ENCODE results near the gene MAPK10. TPM values are rescaled to one million over a fixed set of nuclear protein-coding genes. Genes with fewer than 3 reads are reported as not detected.
"Not testable (repeated sequence)": the region's sequence is repeated elsewhere in the genome, so short reads cannot be mapped to it uniquely, and the experiment has no call there.

MAPK10 gene
- total RNA-seq, 4 donors from 2014 or later, result 1.7 to 8.6 (median 4.4) TPM

- no peaks in the 10 kb centered on the region for H3K27me3 ChIP-seq
- intact Hi-C loops (cut with DNase I), result no loop called here
- no peaks in the 10 kb centered on the region for H3K36me3 ChIP-seq
- 58 to 75% methylated on average over 2 of the region's 2 CpGs for WGBS, 2 donors
- H3K4me1 ChIP-seq, result no peaks in the 10 kb centered on the region
- TF ChIP-seq POLR2A (IDR thresholded peaks at IDR 0.05), result no peak
- TF ChIP-seq CTCF (IDR thresholded peaks at IDR 0.05), result no peak
- H3K4me3 ChIP-seq, result no peak overlapping the region
- DNase-seq, result no peak
- H3K9me3 ChIP-seq, result no peaks in the 10 kb centered on the region
- no peak overlapping the region for H3K27ac ChIP-seq
Measured at GRCh38 chr4:86089781-86090323, 270.0 kb downstream of the MAPK10 start.

GRCh38 chr4:86089053-86089452 lies 270.8 kb downstream of the MAPK10 start:
- TF ChIP-seq CTCF (IDR thresholded peaks at IDR 0.05) (no peak), POLR2A (IDR thresholded peaks at IDR 0.05) (no peak)
- Histone ChIP-seq H3K27me3 (no peaks in the 10 kb centered on the region), H3K36me3 (no peaks in the 10 kb centered on the region), H3K9me3 (no peaks in the 10 kb centered on the region), H3K4me1 (no peaks in the 10 kb centered on the region), H3K4me3 (no peak overlapping the region), H3K27ac (no peak overlapping the region)
- intact Hi-C loops (cut with DNase I), result no loop called here
- DNase-seq, result no peak
- WGBS, 2 donors, result 83 to 95% methylated on average over 1 of the region's 1 CpG

- H3K4me3 ChIP-seq; DNase-seq; H3K9me3 ChIP-seq; H3K36me3 ChIP-seq; intact Hi-C loops (cut with DNase I); H3K27ac ChIP-seq; H3K4me1 ChIP-seq; H3K27me3 ChIP-seq: not testable (repeated sequence)
- 100% methylated on average over 3 of the region's 15 CpGs; no CpG with 5 or more reads in 1 of the 2 donors for WGBS, 2 donors
Measured at GRCh38 chr4:86075796-86076195, 284.1 kb downstream of the MAPK10 start.

GRCh38 chr4:86060341-86060740 lies 299.5 kb downstream of the MAPK10 start:
- intact Hi-C loops (cut with DNase I), result no loop called here
- WGBS, 2 donors, result 93 to 94% methylated on average over 1 of the region's 1 CpG
- Histone ChIP-seq H3K27me3 (no peaks in the 10 kb centered on the region), H3K9me3 (no peaks in the 10 kb centered on the region), H3K4me1 (peaks cover 0 to 9% (median 0%) of the 10 kb centered on the region in 3 donors), H3K36me3 (no peaks in the 10 kb centered on the region), H3K27ac (no peak overlapping the region), H3K4me3 (no peak overlapping the region)
- no peak for TF ChIP-seq POLR2A (IDR thresholded peaks at IDR 0.05)
- TF ChIP-seq CTCF (IDR thresholded peaks at IDR 0.05), result no peak
- DNase-seq, result no peak

GRCh38 chr4:86058621-86059020 lies 301.2 kb downstream of the MAPK10 start:
- Histone ChIP-seq H3K9me3 (no peaks in the 10 kb centered on the region), H3K4me1 (peaks cover 0 to 9% (median 0%) of the 10 kb centered on the region in 3 donors), H3K27ac (no peak overlapping the region), H3K27me3 (no peaks in the 10 kb centered on the region), H3K36me3 (no peaks in the 10 kb centered on the region), H3K4me3 (no peak overlapping the region)
- no peak for DNase-seq
- no peak for TF ChIP-seq CTCF (IDR thresholded peaks at IDR 0.05)
- no peak for TF ChIP-seq POLR2A (IDR thresholded peaks at IDR 0.05)
- intact Hi-C loops (cut with DNase I), result no loop called here

- Histone ChIP-seq H3K36me3 (no peaks in the 10 kb centered on the region), H3K27ac (no peak overlapping the region), H3K4me3 (no peak overlapping the region), H3K27me3 (no peaks in the 10 kb centered on the region), H3K9me3 (no peaks in the 10 kb centered on the region), H3K4me1 (peaks cover 0 to 9% (median 0%) of the 10 kb centered on the region in 3 donors)
- no peak for TF ChIP-seq CTCF (IDR thresholded peaks at IDR 0.05)
- TF ChIP-seq POLR2A (IDR thresholded peaks at IDR 0.05), result no peak
- 0 to 7% methylated on average over 1 of the region's 1 CpG for WGBS, 2 donors
- intact Hi-C loops (cut with DNase I), result no loop called here
- DNase-seq, result no peak
Measured at GRCh38 chr4:86055898-86056297, 304.0 kb downstream of the MAPK10 start.
